ENCODE results near the gene GMDS.

GMDS gene

DNA sequence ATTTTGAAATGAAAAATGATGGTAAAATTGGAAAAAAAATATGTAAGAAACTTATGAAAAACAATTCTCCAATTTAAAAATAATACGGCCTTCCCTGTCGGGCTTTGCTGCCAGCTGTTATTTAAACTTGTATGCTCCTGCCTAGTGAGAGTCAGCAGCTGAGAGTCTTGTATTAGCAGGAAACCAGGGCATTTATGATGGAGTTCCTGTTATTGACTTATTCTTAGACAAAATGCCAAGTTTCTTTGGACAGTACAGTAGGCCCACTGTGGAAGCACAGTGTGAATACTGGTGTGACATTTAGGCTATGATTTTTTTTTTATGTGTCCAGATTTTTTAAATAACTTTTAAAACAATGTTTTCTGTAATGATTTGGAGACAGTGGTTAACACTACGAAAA, 42.1 kb downstream of the GMDS start:
- DNase-seq: no peak

DNA sequence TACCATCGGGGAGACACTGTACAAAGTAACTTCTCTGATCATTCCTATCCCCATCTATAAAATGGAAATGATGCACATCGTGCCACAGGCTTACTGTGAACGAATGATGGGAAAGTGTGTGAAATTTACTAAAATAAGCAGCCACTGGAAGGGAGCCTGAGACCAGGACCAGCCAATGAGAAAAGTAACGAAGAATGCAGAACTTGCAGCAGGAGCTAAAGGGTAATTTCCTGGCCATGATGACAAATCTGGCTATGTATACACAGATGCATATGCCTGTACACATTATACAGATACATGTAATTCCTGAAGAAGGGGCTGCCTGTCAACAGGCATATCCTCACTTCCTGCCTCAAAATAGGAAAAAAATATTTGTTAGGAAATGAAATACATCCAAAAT, 47.4 kb downstream of the GMDS start:
- DNase-seq: no peak

DNA sequence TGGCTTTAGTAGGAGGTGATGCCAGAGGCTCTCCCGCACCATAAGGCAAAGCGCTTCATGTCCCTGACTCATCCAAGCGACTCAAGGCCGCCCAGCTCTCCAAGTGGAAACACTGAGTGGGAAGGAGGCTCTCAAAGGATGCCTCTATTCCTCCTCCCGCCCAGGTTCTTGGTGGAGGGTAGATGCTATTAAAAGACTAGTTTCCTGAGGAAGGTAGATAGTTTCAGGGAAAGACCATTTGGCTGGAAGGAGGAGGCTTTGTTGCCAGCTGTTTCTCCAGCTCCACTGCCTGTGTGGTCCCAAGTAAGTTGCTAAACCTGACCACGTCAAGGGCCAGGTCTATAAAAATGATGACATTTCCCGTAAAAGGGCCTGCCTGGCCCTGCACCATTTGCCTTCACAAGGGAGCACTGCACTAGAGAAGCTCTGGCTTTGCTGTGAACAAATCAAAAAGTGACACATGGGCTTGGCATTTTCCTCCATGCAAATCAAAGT, 48.2 kb downstream of the GMDS start:
- DNase-seq: no peak

DNA sequence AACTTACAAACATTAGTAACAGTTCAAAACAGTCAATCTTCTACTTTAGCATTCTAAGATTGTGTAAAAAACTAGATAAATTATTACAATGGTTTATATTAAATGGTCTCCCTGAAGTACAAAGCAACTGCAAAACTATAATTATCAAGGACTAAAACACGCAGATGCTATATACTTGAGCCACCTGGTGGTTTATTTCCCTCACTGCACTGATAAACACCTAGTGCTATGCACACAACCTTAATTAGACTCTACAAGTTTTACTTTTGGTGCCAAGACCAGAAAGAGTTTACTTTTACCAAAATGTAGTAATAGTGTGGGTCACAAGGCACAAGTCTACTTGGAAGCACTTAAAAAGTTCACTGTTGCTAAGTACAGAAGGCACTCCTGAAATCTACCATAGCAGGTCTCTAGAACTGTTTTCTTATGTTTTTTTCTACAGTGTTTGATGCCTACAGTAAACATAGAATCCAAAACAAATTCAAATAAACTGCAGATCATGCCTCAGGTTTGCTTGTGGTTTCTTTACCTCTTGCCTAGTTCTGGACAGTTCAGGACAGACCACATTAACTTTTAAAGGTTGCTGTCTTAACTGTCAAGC, 49.2 kb downstream of the GMDS start:
- peak; percentile 47 for DNase-seq

DNA sequence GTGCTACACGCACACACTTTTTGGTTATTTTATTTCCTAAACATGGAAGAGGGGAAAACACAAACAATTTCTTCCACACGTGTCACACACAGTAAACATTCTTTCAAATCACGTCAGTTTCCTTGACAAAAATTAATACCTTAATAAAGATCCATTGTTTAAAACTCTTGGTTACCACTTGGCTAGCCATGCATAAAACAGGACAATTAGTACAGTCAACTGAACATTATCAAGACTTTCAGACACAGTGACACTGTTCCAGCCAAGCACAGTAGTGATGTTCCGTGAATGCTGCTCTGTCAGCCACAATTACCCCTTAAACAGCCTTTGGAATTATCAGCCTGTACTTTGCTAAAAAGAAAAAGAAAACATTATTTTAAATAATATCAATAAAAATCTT, 50.8 kb downstream of the GMDS start:
- DNase-seq: no peak

DNA sequence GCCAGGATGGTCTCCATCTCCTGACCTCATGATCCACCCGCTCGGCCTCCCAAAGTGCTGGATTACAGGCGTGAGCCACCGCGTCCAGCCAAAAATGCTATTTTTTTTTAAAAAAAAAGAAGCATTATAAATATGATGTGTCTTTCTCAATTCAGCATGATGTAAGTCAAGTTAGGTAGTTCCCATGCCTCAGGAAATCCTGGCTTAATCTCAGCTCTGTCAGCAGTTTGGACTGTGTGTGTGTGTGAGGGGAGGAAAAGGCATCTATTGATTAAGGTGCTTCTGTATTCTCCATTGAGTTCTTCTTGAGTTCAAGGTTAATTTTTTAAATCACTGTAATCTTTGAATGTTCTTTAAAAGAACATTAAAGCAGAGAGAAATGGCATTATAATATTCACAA, 51.5 kb downstream of the GMDS start:
- DNase-seq: no peak

DNA sequence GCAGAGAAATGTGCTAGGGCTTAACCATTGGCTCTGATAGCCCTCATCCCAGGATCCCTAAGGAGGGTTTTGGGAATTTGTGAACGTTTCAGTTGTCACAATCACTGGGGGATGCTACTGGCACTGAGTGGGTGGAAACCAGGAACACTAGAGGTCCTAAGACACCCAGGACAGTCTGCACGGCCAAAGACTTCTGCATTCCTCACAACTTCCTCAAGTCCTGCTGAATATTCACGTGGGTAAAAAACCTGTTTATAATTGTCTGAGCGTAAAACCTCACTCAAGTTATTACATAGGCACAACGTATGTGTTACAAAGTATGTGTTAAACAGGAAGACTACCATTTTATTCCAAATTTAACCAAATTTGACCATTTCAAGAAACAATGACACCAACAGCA, 52.4 kb downstream of the GMDS start:
- no peak for DNase-seq

DNA sequence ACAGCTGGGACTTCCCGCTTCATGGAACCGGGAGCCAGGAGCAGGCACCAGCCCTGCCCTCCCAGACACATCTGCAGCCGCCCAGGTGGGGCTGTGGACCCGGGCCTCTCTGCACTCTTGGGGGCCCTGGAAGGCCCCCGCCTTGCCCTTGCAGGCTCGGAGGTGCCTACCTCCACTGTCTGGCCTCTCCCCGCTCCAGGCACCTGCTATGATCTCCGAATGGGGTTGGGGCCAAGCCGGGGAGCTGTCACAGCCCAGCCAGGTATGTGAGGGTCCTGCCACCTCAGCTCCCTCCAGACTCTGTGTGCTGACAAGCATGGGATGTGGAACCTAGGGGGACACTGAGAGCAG, 54.0 kb downstream of the GMDS start:
- no peak for DNase-seq

DNA sequence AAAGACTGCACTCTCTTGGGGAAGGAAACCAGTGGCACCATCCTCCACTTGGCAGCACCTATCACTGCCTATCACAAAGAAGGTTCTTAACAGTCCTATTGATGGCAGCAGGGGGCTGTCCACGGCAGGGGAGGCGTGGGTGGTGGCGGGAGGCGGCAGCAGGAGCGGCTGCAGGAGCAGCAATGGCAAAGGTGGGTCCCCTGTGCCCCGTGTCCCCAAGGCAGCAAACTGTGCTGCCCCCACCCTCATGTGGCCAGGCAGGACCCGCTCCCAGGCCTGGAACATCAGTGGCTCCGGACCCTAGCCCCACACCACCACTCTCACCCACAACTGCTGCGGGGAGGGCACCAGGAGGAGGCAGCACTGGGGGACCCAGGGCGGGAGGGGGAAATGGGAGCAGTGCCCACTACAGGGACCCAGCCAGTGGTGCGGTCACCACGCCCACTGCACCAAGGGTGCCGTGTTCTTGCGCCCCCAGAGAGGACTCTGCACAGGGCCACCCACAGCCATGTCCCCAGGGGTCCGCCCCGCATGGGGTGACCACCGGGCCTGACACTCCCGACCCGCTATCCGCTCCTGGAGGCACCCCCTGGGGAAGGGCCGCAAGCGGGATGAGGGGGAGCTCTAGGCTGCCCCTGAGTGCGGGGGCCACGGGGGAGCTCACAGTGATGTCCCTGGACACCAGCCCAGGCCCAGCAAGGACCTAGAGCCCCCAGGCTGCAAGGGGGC, 54.6 kb downstream of the GMDS start:
- DNase-seq: no peak

DNA sequence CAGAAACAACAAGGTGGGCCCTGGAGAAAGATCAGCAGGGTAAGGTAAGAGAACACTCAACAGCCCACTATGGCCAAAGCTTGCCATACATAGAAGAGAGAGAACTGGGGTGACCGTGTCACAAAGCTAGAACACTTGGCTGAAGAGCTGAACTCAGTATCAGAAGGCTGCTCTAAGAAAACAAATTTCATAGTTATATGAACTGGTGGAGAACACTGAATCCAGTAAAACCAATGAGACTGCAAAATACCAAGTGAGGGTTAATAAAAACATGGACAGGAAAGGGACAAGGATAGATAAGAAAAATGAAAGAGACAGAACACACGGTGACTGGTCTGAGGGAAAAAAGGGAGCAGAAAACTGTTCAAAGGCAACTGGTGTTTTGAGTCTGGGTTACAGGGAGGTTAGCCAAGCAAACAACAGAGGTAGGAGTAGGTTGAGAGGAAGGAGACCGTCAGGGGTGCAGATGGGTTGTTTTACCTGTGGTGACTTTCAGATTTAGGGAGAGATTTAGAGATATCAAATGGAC, 56.5 kb downstream of the GMDS start:
- no peak for DNase-seq

DNA sequence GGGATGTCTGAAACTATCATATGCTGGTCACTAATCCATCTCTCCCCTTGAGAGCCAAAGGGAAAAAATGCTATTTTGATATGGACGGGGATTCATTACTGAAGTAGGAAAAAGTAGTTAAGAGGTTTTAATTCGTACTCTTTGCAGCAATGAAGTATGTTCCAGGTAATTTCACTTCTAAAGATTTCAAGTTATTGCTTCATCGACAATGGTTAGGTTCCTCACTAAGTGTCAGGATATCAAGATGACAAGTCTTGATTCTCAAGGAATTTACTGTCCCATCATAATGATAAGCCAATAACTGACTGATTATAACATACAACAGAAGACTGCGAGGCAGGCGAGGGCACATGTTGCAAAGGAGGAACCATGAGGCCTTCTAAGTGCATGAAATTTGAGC, 57.0 kb downstream of the GMDS start:
- no peak for DNase-seq

DNA sequence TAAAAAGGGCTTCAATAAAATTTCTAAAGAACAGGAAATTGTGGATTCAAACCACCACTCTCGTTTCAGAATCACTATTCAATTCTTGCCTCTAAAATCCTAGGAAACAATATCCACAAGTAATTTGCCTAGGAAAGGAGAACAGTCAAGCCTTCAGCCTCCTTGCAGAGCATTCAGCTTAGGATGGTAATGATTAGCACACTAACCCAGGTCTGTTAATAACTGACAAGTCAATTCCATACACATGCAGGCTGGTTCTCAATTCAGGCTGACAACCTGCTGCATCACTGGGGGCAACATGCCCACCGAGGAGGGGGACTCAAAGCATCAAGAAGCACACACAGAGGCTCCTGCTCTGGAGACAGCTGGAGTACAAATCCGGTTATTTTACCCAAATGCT, 57.6 kb downstream of the GMDS start:
- no peak for DNase-seq

DNA sequence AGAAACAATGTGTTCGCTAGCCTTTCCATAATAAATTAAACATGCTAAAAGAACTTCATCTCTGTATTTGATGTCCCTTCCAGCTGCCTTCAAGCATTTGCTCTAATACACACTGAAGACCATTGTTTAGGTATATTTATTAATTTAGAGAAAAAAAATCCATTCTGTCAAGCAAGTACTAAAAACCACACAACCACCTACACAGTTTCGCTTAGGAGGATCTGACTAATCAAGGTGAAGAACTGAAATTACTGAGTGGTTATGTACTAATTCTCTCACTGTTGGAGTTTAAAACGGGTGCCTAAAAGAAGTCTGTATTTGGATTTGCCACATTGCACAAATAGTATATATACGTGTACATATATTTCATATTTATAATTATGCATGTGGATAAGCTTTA, 58.9 kb downstream of the GMDS start:
- no peak for DNase-seq

DNA sequence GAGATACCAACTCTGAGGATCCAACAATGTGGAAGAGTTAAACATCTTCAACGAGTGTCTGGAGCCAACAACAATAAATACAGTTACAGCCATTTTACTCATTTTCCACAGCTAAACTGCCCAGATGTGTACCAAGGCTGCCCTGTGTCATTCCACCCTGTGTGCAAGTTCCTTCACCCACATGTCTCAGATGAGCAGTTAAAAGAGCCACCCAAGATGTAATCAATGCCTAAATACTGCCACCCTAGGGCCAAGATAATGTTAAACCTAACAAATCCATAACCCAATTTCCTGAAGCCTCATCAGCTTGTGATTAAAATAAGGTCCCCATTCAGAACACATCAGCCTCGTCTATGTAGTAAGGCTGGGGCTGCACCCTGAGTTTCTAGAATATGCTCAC, 59.9 kb downstream of the GMDS start:
- DNase-seq: no peak

DNA sequence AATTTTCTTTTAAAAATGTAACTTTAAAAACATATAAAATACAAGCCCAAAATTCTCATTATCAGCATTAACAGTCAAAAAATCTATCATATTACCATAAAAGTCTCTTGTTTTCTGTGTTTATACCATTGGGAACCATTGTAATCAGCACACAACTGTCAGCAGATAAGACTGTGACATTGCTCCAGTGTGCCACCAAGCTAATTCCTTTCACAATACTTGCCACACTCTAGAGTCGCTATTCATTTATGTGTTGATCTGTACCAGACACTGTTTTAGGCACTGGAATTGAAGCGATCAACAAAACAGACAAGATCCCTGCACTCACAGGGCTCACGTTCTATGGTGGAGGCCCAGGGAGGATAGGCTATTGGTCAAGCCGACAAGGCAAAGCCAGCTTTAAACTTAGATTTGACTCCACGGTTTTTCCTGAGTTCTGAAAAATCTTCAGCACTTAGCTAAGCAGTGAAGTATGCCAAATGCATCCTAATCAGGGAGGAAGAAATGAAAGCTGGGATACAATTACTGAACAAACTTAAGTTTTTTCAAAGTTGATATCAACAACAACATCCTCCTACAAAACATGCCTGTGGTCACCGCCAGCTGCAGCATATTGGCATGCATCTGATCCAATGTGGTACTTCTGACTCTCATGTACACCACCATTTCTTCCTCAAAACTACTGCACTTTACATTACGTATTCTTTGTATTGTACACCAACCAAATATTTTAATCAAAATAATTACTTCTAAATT, 60.5 kb downstream of the GMDS start:
- no peak for DNase-seq

DNA sequence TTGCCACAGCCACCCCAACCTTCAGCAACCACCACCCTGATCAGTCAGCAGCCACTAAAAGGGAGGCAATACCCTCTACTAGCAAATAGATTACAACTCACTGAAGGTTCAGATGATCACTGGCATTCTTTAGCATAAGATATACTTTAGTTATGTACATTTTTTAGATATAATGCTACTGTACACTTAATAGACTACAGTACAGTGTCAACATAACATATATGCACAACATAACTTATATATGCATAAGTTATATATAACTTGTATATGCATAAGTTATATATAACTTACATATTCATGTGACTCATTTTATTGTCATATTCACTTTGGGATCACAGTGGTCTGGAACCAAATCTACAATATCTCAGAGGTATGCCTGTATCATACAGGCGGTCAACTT, 61.7 kb downstream of the GMDS start:
- DNase-seq: no peak

DNA sequence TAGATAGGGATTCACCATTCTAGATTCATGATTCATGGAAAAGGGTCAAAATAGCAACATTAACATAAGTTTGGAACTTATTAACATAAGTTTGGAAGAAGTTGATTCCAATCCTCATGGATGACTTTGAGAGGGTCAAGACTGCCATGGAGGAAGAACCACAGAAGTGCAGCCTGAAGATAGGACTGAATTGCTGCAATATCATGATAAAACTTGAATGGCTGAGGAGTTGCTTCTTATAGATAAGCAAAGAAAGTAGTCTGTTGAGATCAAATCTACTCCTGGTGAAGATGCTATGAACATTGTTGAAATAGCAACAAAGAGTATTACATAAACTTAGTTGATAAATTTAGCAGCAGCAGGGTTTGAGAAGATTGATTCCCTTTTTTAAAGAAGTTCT, 62.2 kb downstream of the GMDS start:
- no peak for DNase-seq

DNA sequence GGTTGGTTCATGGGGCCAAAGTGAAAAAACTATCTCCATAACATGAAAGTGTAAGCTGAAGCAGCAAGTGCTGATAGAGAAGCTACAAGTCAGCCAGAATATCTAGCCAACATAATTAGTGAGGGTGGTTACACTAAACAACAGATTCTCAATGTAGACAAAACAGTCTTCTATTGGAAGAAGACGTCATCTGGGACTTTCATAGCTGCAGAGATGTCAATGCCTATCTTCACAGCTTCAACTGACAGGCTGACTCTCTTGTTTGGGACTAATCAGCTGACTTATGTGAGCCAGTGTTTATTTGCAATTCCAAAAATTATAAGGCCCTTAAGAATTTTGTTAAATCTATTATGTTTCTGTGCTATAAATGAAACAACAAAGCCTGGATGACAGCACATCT, 63.2 kb downstream of the GMDS start:
- no peak for DNase-seq

DNA sequence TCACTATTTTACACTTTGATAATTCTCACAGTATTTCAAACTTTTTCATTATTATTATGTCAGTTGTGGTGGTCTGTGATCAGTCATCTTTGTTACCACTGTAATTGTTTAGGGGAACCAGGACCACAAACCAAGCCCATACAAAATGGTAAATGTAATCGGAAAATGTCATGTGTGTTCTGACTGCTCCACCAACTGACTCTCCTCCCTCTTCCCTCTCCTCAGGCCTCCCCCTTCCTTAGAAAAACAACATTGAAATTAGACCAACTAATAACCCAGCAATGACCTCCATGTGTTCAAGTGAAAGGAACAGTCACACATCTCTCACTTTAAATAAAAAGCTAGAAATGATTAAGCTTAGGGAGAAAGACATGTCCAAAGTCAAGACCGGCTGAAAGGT, 63.8 kb downstream of the GMDS start:
- DNase-seq: no peak

DNA sequence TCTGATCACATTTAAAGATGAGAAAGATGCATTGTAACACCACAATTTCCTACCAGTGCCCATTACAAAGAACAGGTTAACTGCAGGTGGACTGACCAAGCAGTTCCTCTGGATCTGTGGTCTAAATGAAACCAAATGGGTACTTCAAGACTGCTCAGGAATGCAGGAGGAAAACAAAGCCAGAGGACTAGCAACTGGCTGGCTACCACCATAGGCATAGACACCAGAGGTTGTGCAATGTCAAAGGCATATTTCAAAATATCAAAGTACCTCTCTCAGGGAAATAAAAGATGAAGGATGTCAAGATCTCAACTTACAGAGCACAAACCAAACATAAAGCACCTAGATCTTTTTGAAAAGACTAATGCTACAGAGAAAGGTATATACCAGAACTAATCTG, 65.5 kb downstream of the GMDS start:
- no peak for DNase-seq

DNA sequence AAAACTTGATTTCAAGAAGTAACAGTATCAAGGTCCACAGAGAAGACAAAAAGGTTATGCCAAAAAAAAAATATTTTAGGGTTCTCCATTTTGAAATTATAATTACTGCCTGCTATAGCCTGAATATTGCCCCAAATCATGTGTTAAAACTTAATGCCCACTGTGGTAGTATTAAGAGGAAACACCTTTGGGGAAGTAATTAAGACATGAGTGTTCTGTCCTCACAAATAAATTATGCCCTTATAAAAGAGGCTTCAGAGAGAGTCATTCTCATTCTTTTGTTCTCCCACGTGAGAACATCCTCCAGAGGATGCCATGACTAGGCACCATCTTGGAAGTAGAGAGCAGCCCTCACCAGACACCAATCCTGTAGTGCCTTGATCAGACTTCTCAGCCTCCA, 66.2 kb downstream of the GMDS start:
- no peak for DNase-seq

DNA sequence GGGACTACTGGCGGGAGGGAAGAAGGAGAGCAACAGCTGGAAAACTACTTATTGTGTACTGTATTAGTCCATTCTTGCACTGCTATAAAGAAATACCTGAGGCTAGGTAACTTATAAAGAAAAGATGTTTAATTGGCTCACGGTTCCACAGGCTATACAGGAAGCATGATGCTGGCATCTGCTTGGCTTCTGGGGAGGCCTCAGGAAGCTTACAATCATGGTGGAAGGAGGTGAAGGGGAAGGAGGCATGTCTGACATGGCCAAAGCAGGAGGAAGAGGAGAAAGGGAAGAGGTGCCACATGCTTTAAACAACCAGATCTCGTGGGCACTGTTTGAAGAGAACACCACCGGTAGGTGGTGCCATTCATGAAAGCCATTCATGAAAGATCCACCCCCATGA, 67.3 kb downstream of the GMDS start:
- DNase-seq: no peak

DNA sequence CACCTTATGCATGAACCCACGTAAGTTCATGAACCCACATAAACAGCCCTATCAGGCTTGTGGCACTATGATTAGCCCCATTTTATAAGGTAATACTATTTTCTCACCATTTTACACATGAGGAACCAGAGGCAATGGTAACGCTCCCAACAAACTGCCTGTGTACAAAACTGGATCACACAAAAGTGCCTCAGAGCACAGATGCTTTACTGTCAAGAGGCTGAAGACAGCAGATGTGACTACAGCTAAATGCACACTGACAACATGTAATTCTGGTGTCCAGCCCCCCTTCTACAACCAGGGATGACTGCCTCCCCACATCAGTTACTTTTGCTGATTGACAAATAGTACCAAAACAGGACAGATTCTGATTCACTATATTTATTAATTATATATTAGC, 69.6 kb downstream of the GMDS start:
- DNase-seq: no peak
